Stimulated activated CD8-positive, alpha-beta memory T cell treated with anti-CD3 and anti-CD28 coated beads, Interleukin-4, amount 100 ng/mL, for 4 hours (primary cell): ENCODE measurements around the gene WNT7A.

Source experiments
- DNase-seq, 2 donors: peaks; one replicate each; pipeline ENCODE4 v3.0.0-alpha.2; 2020; ENCODE audit warnings: low read depth in 2 of 2, low spot score in 1 of 2

WNT7A gene

GRCh38 chr3:13796701-13797460 is 83.0 kb downstream of the WNT7A start:
- no peak for DNase-seq

GRCh38 chr3:13795816-13796215 is 84.1 kb downstream of the WNT7A start:
- no peak for DNase-seq

DNA sequence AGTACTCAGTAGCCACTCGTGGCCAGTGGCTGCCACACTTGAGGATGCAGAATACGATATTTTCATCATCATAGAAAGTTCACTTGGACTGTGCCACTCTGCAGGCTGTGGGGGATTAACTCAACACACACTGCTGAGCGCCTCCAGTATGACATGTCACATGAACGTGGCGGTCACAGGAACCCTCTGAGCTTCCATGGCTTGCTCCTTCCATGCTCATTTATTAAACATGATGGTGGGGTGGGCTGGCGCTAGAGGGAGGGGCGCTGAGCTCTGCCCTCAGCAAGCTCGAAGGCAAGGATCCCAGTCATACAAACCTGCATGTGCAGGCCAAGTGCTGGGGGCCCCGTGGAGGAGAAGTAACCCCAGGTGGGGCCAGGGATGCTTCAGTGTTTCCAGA is 85.5 kb downstream of the WNT7A start:
- no peak for DNase-seq

- DNase-seq: no peak
Observed at GRCh38 chr3:13793451-13793850, 86.4 kb downstream of the WNT7A start.

DNA sequence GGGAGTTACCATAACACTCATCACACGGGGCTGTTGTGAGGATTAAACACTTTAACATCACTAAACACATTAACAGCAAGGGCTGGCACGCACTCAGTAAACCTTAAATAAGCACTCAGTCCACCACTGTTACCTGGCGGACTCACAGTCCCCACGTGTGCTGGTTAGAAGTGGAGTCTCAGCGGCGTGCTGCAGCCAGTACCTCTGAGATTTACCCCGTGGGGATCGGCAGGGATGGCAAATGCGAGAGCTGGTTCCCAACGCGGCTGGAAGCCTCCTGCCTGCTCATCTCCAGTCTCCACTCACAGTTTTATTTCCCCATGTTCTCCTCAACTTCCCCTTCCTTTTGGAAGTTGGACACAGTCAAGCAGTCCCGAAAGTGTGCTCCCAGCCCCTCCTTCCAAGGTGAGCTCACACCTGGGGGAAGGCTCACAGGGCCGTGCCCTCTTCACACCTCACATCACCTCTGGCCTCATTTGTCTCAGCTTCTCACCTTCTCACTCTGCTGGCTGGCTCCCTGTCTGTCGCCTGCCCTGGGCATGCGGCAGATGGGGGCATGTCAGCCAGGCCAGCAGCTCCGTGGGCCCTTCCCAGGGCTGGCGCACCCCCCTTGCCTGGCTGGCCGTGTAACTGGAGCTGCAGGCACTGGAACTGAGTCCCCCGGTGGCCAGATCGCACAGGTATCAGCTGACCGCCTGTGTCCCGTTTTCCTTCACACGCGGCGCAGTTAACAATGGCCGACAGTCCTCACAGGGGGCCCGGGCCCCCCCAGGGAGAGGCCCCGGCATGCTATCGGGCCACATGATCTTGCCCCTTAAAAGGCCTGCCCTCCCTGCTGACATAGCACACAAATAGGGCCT is 87.1 kb downstream of the WNT7A start:
- no peak for DNase-seq

GRCh38 chr3:13792051-13792490 is 87.8 kb downstream of the WNT7A start:
- no peak for DNase-seq

DNA sequence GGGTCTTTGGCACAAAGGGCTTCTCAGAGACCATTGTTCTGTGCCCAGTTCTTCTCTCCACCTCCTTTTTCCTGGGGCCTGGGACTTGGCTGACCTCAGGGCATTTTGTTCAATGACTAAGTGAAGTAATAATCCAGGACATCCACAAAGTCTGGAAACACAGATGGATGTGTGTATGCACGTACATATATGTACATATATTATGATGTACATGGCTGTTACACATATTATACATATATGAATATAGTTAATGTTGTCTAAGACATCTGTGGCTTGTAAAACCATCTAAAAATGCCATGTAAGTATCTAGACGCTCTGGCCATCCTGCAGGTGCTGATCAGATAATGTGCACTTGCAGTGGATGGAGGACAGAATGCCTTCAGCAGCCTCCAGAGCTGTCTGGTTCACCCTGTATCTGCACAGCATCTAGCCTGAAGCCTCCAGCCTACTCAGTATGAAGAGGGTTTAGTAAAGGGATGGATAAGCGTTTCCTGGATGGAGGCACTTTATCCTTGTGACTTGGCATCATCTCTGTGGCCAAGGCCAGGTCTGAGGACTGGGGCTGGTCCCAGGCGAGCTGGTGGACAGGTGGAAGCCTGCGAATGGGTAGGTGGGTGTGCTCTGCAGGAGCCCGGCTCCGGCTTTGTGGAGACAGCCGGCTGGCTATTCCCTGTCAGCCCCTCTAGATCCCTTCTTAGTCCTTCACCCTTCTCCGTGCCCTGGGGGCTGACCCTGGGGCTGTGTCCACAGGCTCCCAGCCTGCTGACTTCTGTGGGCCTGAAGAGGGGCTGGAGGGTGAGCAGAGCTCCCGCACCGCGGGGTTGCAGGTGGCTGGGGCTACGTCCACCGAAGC is 88.4 kb downstream of the WNT7A start:
- DNase-seq: no peak

DNA sequence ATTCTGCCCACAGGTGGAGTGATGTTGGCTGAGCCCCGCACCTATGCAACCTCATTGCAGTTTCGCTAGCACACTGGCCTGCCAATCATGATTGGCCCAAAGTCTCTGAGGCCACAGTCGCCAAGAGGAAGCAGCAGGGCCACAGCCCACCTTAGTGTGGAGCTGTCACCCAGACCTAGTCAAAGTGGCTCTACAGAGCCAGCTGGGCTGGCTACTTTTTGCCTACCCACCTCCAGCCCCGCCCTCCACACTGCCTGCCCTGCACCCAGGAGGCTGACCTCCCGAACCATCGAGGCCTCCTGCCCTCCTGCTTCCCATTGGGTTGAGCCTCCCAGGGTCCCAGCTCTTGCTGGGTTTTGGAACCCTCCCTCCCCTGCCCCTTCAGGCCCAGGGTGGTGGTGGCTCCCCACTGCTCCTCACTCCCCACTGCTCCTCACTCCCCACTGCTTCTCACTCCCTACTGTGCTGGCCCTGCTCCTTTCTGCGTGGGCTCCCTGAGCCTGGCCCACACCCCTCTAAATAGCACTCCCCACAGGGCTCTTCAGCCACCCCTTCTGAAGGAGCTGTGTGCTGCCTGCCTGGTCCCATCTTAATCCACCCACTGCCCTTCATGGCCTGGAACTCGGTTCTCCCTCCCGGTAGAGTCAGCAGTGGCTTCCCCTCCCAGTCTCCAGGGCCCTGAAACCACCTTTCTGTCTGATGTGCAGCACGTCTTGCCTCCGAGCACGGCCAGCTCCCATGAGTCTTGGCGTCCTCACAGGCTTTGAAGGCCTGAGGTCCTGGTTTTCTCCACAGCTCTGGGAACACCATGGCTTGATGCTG is 89.3 kb downstream of the WNT7A start:
- no peak for DNase-seq

- DNase-seq: no peak
Observed at GRCh38 chr3:13788522-13789424, 91.1 kb downstream of the WNT7A start.

- no peak for DNase-seq
Observed at GRCh38 chr3:13787533-13788132, 92.2 kb downstream of the WNT7A start.

- no peak for DNase-seq
Observed at GRCh38 chr3:13786811-13787210, 93.1 kb downstream of the WNT7A start.

- DNase-seq: no peak
Observed at GRCh38 chr3:13785853-13786436, 93.9 kb downstream of the WNT7A start.

DNA sequence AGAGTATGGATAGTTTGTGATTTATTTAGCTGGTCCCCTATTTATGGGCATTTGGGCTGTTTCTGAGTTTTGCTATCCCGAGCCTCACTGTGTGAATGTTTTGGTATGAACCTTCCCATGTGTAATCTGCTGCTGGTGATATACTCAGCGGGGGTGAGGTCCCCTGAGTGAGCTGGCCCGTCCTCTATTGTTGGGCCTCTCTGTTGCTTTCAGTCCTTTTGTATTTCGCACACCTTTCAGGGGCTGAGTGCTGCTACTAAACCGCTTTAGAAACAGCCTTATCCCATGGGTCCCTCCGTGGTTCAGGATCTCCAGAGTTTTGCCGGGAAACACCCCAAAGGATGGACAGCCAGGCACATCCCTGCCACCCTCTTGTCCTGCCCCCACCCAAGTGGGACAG is 94.5 kb downstream of the WNT7A start:
- no peak for DNase-seq

GRCh38 chr3:13783476-13783875 is 96.4 kb downstream of the WNT7A start:
- no peak for DNase-seq

- DNase-seq: no peak
Observed at GRCh38 chr3:13782501-13782900, 97.4 kb downstream of the WNT7A start.

- no peak for DNase-seq
Observed at GRCh38 chr3:13781417-13781816, 98.5 kb downstream of the WNT7A start.

GRCh38 chr3:13780432-13781176 is 99.3 kb downstream of the WNT7A start:
- DNase-seq: no peak
